ENCODE data around the gene NNAT.

NNAT gene

DNA sequence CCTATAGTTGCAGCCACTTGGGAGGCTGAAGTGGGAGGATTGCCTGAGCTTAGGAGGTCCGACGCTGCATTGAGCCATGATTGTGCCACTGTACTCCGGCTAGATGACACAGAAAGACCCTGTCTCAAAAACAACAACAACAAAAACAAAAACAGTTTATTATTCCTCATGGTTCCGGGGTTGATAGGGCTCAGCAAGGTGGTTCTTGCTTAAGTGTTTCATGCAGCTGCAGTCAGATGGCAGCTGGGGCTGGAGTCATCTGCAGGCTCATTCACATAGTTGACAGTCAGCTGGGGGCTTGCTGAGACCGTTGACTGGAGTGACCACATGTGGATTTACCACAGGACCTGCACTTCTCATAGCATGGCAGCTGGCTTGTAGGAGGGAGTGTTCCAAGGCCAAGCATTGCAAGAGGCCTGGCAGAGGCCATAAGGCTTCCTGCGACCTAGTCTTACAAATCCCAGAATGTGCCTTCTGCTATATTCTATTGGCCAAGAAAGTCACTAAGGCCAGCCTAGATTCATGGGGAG lies 28.9 kb upstream of the NNAT start:
- TF ChIP-seq, protein P1, sequence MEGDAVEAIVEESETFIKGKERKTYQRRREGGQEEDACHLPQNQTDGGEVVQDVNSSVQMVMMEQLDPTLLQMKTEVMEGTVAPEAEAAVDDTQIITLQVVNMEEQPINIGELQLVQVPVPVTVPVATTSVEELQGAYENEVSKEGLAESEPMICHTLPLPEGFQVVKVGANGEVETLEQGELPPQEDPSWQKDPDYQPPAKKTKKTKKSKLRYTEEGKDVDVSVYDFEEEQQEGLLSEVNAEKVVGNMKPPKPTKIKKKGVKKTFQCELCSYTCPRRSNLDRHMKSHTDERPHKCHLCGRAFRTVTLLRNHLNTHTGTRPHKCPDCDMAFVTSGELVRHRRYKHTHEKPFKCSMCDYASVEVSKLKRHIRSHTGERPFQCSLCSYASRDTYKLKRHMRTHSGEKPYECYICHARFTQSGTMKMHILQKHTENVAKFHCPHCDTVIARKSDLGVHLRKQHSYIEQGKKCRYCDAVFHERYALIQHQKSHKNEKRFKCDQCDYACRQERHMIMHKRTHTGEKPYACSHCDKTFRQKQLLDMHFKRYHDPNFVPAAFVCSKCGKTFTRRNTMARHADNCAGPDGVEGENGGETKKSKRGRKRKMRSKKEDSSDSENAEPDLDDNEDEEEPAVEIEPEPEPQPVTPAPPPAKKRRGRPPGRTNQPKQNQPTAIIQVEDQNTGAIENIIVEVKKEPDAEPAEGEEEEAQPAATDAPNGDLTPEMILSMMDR (IDR thresholded peaks at IDR 0.05; ENCODE audit: low read length, missing control alignments), result no peak
- DNase-seq (ENCODE audit: low read depth), result no peak
- H3K4me3 ChIP-seq (replicated peaks; ENCODE audit: low read depth, low read length), result no peak overlapping the region

DNA sequence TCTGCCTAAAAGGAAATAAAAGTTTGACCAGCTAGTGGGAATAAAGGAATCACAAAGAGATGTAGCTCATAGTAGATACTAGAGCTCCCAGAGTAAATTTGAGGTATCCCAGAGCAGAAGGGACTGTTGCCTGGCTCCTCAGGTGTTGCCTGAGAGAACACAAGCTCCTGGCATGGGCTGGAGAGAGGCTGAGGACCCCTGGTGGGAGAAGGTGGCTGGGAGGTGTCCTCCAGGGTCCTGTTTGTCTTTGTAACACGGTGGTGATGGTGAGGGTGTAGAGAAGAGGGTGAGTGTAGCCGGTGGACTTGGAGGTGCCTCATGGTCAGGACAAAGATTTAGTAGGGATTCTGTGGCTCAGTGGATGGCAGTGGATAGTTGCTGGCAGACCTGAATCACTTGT lies 28.1 kb upstream of the NNAT start:
- TF ChIP-seq, protein P1 (IDR thresholded peaks at IDR 0.05; ENCODE audit: low read length, missing control alignments), result no peak
- H3K4me3 ChIP-seq (replicated peaks; ENCODE audit: low read depth, low read length), result no peak overlapping the region
- DNase-seq (ENCODE audit: low read depth), result no peak

DNA sequence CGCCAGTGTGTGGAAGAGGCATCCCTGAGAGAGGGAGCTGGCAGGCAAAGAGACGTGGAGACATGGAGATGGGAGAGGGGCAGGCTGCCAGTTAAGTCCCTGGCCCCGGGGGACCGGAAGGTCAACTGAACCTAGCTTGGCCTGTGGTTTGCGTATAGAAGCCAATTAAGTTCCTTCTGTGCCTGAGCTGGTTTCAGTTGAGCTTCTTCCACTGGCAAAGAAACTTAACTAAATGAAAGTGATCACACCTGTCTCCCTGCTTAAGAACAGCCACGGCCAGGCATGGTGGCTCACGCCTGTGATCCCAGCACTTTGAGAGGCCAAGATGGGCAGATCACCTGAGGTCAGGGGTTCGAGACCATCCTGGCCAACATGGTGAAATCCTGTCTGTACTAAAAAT lies 26.7 kb upstream of the NNAT start:
- no peak for DNase-seq (ENCODE audit: low read depth)
- no peak overlapping the region for H3K4me3 ChIP-seq (replicated peaks; ENCODE audit: low read depth, low read length)
- TF ChIP-seq, protein P1 (IDR thresholded peaks at IDR 0.05; ENCODE audit: low read length, missing control alignments), result no peak

DNA sequence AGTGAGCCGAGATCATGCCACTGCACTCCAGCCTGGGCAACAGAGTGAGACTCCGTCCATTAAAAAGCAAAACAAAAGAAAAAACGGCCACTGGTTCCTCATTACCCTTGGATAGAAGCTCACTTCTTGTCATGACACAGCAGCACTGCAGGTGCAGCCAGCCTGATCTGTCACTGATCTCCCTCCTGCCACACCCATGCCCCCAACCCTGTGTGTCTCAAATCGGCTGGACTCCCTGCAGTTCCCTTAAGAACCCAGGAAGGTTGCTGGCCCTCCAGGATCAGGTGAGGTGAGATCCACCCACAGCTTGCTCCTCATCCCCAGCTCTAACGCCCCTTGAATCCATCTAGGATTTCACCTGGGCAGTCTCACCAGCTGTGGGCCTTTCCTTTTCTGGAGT lies 26.3 kb upstream of the NNAT start:
- no peak overlapping the region for H3K4me3 ChIP-seq (replicated peaks; ENCODE audit: low read depth, low read length)
- TF ChIP-seq, protein P1 (IDR thresholded peaks at IDR 0.05; ENCODE audit: low read length, missing control alignments), result no peak
- DNase-seq (ENCODE audit: low read depth), result no peak

DNA sequence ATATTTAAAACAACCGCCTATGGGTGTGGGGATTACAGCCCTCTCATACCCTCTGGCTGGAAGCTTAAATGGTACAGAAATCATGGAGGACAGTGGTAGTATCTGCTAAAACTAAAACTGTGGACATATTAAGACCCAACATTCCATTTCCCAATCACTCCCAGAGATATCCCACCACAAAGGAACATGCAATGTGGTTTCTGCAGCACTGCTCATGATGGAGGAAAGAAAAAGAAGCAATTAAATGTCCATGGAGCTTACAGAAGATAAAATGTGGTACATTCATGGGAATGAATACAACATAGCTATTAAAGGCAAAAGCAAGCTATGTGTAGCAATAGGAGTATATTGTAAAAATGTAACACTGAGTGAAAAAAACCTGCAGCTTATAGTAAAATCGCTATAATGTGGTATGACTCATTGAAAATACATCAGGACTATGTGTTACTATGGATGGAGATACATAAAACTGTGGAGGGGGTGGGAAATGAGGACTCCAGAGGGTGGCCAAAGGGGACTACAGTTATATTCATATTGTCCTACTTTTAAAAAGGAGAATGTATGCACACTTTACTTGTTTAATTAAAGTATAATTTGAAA lies 22.9 kb upstream of the NNAT start:
- H3K4me3 ChIP-seq (replicated peaks; ENCODE audit: low read depth, low read length), result no peak overlapping the region
- TF ChIP-seq, protein P1 (IDR thresholded peaks at IDR 0.05; ENCODE audit: low read length, missing control alignments), result no peak
- DNase-seq (ENCODE audit: low read depth), result no peak

DNA sequence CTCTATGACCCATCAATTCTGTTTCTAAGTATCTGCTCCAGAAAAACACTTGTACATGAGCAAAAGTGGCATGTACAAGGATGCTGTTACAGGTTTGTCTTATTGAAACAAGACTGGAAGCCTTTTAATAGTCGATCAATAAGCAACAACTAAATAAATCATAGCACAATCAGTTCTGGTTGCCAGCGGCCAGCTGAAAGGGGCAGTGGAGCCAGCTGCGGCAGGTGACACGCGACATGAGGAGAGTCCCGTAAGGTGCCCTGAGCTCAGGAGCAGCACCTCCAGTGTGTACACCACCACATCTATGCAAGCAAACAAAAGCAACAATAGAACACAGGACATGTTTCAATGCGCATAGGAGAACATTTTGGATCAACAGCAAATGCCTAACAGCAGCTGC lies 20.7 kb upstream of the NNAT start:
- no peak for DNase-seq (ENCODE audit: low read depth)
- no peak overlapping the region for H3K4me3 ChIP-seq (replicated peaks; ENCODE audit: low read depth, low read length)
- TF ChIP-seq, protein P1 (IDR thresholded peaks at IDR 0.05; ENCODE audit: low read length, missing control alignments), result no peak

DNA sequence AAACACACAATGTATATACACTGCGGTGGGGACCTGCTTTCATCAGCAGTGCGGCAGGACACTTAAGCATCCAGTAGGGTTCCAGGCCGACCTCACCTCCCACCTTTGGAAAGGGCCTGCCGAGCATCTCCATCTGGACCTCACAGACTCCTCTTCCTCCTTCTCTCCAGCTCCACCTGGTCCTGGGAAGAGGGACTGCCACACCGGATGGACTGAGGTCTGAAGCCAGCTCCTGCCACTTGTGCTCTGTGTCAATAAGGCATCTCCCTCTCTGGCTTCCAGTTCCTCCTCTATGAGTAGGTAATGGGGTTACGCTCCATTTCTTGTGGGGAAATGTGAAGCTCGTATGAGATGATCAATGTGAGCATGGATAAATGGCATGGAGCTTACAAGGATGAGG lies 19.1 kb upstream of the NNAT start:
- TF ChIP-seq, protein P1 (IDR thresholded peaks at IDR 0.05; ENCODE audit: low read length, missing control alignments), result no peak
- no peak for DNase-seq (ENCODE audit: low read depth)
- no peak overlapping the region for H3K4me3 ChIP-seq (replicated peaks; ENCODE audit: low read depth, low read length)
